IPS-20b (cell line): ENCODE results near the gene DAB1.
A peak's percentile ranks its signal among the peaks of the same experiment; 100 is the strongest.

Experiments used
- H3K27ac ChIP-seq: one replicate; pipeline ENCODE4 v1.5.1; 2013; ENCODE audit warnings: low read length
- H3K27me3 ChIP-seq: 2 replicates; pipeline ENCODE4 v1.6.1; 2013; ENCODE audit warnings: mild to moderate bottlenecking, low read length, inconsistent platforms; ENCODE audit not compliant: insufficient read depth
- H3K36me3 ChIP-seq: 2 replicates; pipeline ENCODE4 v1.6.1; 2013; ENCODE audit warnings: low read depth, mild to moderate bottlenecking, inconsistent platforms, low read length, moderate library complexity; ENCODE audit not compliant: insufficient read depth
- H3K4me1 ChIP-seq: 2 replicates; pipeline ENCODE4 v1.6.1; 2013; ENCODE audit warnings: mild to moderate bottlenecking, control low read depth, inconsistent platforms, low read length, moderate library complexity; ENCODE audit not compliant: insufficient read depth
- H3K4me3 ChIP-seq: 2 replicates; pipeline ENCODE4 v1.5.1; 2013; ENCODE audit warnings: mild to moderate bottlenecking, low read length, inconsistent platforms
- H3K9ac ChIP-seq: 2 replicates; pipeline ENCODE4 v1.6.1; 2013; ENCODE audit warnings: low read depth, mild to moderate bottlenecking, inconsistent platforms, low read length, moderate library complexity
- H3K9me3 ChIP-seq: 2 replicates; pipeline ENCODE4 v1.6.1; 2013; ENCODE audit warnings: mild to moderate bottlenecking, low read depth, low read length, inconsistent platforms; ENCODE audit not compliant: insufficient read depth

The DAB1 gene

DNA sequence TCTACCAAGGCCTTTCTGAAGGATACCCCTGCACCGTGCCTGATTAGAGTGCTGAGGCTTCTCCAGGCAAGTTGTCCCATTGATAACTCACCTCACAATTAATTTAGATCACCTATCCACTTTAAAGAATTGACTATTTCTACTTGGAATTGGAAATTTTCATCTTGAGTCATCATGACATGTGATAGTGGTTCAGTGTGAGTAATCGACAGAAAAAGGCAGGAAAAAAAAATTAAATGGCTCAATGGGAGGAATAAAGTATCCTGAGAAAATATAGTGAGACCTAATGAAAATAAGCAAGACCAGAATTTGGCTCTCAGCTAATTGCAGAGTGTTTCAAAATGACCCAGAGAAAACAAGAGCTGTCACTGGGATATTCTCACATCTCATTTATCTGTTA, 235.7 kb downstream of the DAB1 start:
- Histone ChIP-seq H3K9me3 (no peaks in the 10 kb centered on the region), H3K9ac (no peak overlapping the region), H3K4me3 (no peak overlapping the region), H3K36me3 (no peaks in the 10 kb centered on the region), H3K4me1 (no peaks in the 10 kb centered on the region), H3K27ac (no peak overlapping the region), H3K27me3 (no peaks in the 10 kb centered on the region)

DNA sequence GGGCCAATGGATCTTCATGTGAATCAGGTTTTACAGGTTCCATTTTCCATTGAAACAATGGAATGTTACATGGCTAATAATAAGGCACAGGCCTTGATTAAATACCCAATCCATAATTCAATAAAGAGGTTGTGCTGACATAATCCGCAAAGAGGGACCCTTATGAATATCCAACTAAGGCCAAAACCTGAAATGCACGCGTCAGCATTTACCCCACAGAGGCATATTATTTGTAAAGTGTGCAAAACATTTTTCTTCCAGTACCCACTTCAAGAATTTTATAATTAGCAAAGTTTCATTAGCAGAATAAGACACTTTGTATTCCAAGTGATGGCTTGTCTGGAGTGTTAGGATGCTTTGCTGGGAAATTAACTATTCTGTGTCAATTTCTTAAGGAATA, 237.4 kb downstream of the DAB1 start:
- Histone ChIP-seq H3K4me3 (no peak overlapping the region), H3K4me1 (no peaks in the 10 kb centered on the region), H3K9ac (no peak overlapping the region), H3K36me3 (no peaks in the 10 kb centered on the region), H3K27ac (no peak overlapping the region), H3K27me3 (no peaks in the 10 kb centered on the region), H3K9me3 (no peaks in the 10 kb centered on the region)

DNA sequence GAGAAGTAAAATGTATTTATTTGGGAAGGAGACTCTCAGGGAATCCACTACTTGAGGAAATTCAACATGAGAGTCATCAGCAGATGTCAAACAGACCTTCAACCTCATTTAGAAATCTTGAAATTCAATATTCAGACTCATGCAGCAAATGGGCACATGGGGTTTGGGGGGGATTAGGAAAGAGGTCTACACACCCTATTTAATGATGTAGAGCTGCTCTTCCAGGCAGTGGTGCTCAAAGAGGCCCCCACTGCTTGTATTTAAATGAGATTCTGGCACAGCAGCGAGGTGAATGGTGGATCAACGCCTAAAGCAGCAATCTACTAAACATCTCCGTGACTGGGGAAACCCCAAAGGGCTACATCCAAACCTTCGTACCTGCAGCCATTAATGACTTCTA, 244.9 kb downstream of the DAB1 start:
- H3K4me3 ChIP-seq = no peak overlapping the region
- H3K36me3 ChIP-seq = no peaks in the 10 kb centered on the region
- no peak overlapping the region for H3K9ac ChIP-seq
- H3K9me3 ChIP-seq = no peaks in the 10 kb centered on the region
- no peaks in the 10 kb centered on the region for H3K27me3 ChIP-seq
- no peak overlapping the region for H3K27ac ChIP-seq
- H3K4me1 ChIP-seq = peaks cover 6% of the 10 kb centered on the region; the same call in 1 of the 2 replicates

DNA sequence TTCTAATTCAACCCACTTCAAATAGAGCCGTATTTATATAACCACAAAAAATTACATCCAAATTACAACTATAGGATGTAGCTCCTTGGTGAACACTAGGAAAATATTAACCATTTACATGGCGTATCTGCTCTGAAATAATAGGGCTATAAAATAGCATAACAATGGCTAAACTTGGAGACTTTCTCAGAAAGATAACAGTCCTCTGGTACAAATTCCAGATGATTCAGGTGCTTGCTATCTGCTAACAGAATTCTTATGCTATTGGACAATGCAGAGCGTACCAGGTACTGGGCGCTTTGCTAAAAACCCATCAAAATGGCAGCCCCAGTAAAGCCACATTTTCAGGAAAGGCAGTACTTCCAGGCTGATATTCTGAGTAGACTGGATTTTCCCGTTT, 248.4 kb downstream of the DAB1 start:
- Histone ChIP-seq H3K27me3 (no peaks in the 10 kb centered on the region), H3K9ac (no peak overlapping the region), H3K4me3 (no peak overlapping the region), H3K36me3 (no peaks in the 10 kb centered on the region), H3K4me1 (peaks cover 22% of the 10 kb centered on the region), H3K9me3 (peaks cover 12% of the 10 kb centered on the region; the same call in 1 of the 2 replicates), H3K27ac (no peak overlapping the region)

DNA sequence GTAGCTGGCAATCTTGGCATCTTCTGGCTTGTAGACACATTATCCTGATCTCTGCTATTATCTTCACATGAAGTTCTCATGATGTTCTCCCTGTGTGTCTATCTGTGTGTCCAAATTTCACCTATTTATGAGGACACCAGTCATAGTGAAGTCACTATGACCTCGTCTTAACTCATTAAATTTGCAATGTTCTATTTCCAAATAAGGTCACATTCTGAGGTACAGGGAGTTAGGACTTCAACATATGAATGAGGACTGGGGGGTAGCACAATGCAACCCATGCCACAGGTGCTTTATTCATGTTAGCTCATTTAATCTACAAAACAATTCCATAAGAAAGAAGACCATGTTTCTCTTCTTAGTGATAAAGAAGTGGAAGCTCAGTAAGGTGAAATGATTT, 251.8 kb downstream of the DAB1 start:
- peaks cover 17% of the 10 kb centered on the region for H3K4me1 ChIP-seq
- no peak overlapping the region for H3K9ac ChIP-seq
- H3K4me3 ChIP-seq = no peak overlapping the region
- H3K36me3 ChIP-seq = no peaks in the 10 kb centered on the region
- H3K27ac ChIP-seq = peak overlapping the region; percentile 42
- H3K27me3 ChIP-seq = no peaks in the 10 kb centered on the region
- H3K9me3 ChIP-seq = peaks cover 12% of the 10 kb centered on the region; the same call in 1 of the 2 replicates

DNA sequence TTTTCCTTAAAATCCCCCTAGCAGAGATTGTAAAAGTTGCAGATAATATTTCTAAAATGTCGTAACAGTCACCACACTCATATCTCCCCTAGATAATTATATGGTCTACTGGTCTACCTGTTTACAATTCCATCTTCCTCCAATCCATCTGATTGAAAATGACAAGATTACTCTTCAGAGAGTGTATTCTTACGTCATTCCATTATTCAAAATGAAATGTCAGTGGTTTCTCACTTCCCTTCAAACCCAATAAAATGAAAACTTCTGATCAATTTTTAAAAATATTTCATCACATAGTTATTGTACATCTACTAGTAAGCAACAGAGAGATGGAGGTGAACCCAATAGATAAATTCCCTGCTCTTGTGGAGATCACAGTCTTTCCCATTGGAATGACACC, 255.9 kb downstream of the DAB1 start:
- Histone ChIP-seq H3K4me1 (peaks cover 36% of the 10 kb centered on the region), H3K27ac (no peak overlapping the region), H3K9ac (no peak overlapping the region), H3K27me3 (no peaks in the 10 kb centered on the region), H3K4me3 (no peak overlapping the region), H3K9me3 (peaks cover 10% of the 10 kb centered on the region; the same call in 1 of the 2 replicates), H3K36me3 (no peaks in the 10 kb centered on the region)

DNA sequence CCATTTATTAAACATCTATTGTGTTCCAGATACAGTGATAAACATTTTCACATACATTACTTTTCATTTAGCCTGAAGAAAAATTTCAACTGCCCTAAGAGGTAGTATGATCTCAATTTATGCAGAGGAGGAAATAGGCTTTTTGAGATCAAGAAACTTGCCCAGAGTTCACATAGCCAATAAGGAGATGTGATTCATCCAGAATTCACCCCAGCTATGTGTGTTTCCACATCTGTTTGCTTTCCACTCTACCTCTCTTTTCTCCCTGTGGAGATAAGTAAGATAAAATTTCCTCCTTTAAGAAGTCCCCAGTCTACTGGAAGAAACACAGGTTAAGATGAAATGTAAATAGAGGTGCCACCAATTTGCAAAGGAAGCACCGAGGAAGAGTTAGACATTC, 258.3 kb downstream of the DAB1 start:
- Histone ChIP-seq H3K4me1 (peaks cover 23% of the 10 kb centered on the region; the same call in 1 of the 2 replicates), H3K27me3 (no peaks in the 10 kb centered on the region), H3K27ac (no peak overlapping the region), H3K9me3 (no peaks in the 10 kb centered on the region), H3K4me3 (no peak overlapping the region), H3K36me3 (no peaks in the 10 kb centered on the region), H3K9ac (no peak overlapping the region)

DNA sequence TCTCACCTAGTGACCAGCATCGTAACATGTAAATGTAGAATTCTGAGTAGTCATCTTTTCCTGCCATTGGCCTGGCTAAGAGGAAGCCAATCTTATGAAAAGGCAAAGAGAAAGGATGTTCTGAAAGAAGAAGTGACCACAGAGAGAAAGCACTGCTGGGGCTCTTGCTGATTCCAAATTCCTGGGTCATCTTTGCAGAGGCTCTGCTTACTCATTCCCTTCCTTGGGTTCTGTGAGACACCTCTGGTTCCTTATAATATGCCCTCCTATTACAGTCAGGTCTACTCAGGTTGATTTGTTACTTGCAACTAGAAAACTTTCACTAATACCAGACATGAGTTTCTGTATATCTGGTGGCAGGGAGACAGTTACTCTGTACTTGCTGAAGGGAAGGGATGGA, 259.3 kb downstream of the DAB1 start:
- no peaks in the 10 kb centered on the region for H3K27me3 ChIP-seq
- no peak overlapping the region for H3K27ac ChIP-seq
- no peak overlapping the region for H3K4me3 ChIP-seq
- H3K9ac ChIP-seq = no peak overlapping the region
- H3K4me1 ChIP-seq = peaks cover 24% of the 10 kb centered on the region; the same call in 1 of the 2 replicates
- H3K36me3 ChIP-seq = no peaks in the 10 kb centered on the region
- H3K9me3 ChIP-seq = no peaks in the 10 kb centered on the region

DNA sequence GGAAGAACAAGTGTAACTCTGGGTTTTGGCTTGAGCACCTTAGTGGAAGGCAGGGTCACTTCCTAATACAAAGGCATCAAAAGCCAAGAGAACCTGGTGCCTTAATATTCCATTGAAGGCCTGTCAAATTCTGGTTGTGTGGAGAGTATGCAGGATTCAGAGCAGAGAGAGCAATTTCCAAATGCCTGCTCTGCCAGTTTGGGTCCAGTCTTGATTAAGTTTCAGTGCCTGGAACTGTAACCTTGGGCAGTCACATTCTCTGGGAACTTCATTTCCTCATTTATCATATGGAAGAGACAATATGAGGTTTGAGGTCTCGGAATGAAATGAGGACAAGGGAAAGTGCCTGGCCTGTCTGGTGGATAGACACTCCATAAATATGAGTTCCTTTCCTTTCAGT, 260.1 kb downstream of the DAB1 start:
- H3K36me3 ChIP-seq = no peaks in the 10 kb centered on the region
- peaks cover 25% of the 10 kb centered on the region for H3K4me1 ChIP-seq
- no peak overlapping the region for H3K27ac ChIP-seq
- no peak overlapping the region for H3K4me3 ChIP-seq
- H3K9ac ChIP-seq = no peak overlapping the region
- no peaks in the 10 kb centered on the region for H3K27me3 ChIP-seq
- H3K9me3 ChIP-seq = no peaks in the 10 kb centered on the region

DNA sequence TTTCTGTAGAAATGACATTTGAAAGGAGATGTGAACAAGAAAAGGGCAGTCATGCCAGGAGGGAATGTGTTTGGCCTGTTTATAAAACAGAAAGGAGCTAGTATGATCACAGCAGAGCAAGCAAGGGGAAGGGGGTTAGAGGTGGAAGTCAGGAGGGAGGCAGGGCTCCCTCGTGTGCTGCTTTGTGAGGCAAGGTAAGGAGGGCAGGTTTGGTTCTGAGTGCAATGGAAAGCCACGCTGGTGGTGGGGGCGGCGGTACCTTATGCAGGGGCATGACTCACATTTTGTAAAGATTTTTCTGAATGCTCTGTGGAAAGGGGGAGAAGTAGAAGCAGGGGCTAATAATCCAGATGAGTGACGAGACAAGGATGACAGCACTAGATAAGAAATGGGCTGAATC, 260.5 kb downstream of the DAB1 start:
- peaks cover 30% of the 10 kb centered on the region for H3K4me1 ChIP-seq

DNA sequence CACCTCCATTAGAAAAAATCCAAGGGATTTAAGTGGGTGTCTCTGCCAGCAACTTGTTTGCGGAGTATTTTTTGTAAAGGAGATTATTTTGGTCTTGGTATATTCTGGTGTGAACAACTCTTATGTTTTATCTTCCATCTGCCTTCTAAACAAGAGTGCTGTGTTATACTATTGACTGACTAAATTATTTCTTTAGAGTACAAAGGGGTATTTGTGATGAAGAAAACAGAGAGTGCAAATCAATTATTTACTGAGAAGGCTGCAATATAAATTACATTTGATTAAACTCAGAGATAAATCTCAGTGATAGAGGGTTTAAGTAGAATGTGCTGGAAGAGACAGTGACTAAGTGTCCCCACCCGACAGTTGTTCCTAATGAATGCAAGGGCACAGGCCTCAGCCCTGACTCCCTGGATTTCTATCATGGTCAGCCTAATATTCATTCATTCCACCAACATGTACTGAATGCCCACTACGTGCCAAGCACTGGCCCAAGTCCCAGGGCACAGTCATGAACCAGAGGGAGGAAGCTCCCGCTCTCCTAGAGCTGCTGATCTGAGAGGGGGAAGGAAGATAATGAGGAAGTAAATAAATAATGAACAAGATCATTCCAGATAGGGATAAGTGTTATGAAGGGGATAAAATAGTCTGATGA, 261.1 kb downstream of the DAB1 start:
- no peaks in the 10 kb centered on the region for H3K36me3 ChIP-seq

More for the DNA sequence above, 260.5 kb downstream of the DAB1 start:
- H3K4me3 ChIP-seq = no peak overlapping the region
- H3K9ac ChIP-seq = no peak overlapping the region; the same call in 1 of the 2 replicates
- H3K36me3 ChIP-seq = no peaks in the 10 kb centered on the region
- no peaks in the 10 kb centered on the region for H3K27me3 ChIP-seq
- H3K27ac ChIP-seq = no peak overlapping the region
- H3K9me3 ChIP-seq = no peaks in the 10 kb centered on the region

DNA sequence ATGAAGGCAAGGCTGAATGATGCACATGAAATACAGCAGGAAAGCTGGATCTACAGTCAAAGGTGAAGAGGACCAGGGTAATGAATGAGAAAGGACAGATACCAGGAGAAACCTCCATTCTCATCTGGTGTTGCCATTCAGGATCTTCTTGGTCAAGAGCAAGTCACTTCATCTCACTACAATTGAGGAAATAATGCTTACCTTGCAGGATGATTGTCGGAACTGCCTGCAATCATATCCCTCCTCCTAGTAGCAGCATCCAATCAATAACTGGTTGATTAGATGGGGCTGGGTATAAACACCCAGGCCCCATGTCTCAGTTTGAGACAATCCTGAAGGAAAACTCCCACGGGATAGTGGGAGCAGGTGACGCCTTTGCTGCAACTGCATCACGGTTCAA, 263.3 kb downstream of the DAB1 start:
- no peak overlapping the region for H3K27ac ChIP-seq
- peaks cover 37% of the 10 kb centered on the region for H3K4me1 ChIP-seq
- H3K9ac ChIP-seq = no peak overlapping the region
- no peaks in the 10 kb centered on the region for H3K9me3 ChIP-seq
- H3K4me3 ChIP-seq = no peak overlapping the region
- H3K27me3 ChIP-seq = no peaks in the 10 kb centered on the region
- no peaks in the 10 kb centered on the region for H3K36me3 ChIP-seq

More for the DNA sequence above, 261.1 kb downstream of the DAB1 start:
- Histone ChIP-seq H3K9ac (no peak overlapping the region; the same call in 1 of the 2 replicates), H3K27ac (no peak overlapping the region), H3K9me3 (no peaks in the 10 kb centered on the region), H3K27me3 (no peaks in the 10 kb centered on the region), H3K4me1 (peaks cover 36% of the 10 kb centered on the region), H3K4me3 (no peak overlapping the region)
